ENCODE data around the gene PKIG.

Gene PKIG

GRCh38 chr20:44664131-44664530 is 81.8 kb downstream of the PKIG start:
- Histone ChIP-seq H3K9me3 (no peaks in the 10 kb centered on the region), H3K27me3 (ENCODE audit: low read depth) (no peaks in the 10 kb centered on the region), H3K36me3 (replicated peaks) (no peaks in the 10 kb centered on the region), H3K4me1 (peaks cover 4% of the 10 kb centered on the region), H3K4me3 (no peak overlapping the region)
- in situ Hi-C loops (cut with MboI; ENCODE audit: low sequenced_read_pairs) = no loop called here
- DNase-seq (ENCODE audit: low spot score in 2 of 2) = no peak

- Histone ChIP-seq H3K9me3 (no peaks in the 10 kb centered on the region), H3K36me3 (replicated peaks) (no peaks in the 10 kb centered on the region), H3K27me3 (ENCODE audit: low read depth) (no peaks in the 10 kb centered on the region), H3K4me3 (no peak overlapping the region), H3K4me1 (peaks cover 12% of the 10 kb centered on the region)
- no peak for DNase-seq (ENCODE audit: low spot score in 2 of 2)
- in situ Hi-C loops (cut with MboI; ENCODE audit: low sequenced_read_pairs) = no loop called here
These were observed 83.7 kb downstream of the PKIG start for GRCh38 chr20:44666066-44666465.

All from HAP-1 (cell line).